ENCODE data around the gene SHROOM2. TPM values are rescaled to one million over a fixed set of nuclear protein-coding genes. Genes with fewer than 3 reads are reported as not detected.

The SHROOM2 gene
- total RNA-seq, 1 donor from 2014 or later = 5.4 TPM

- DNase-seq (ENCODE audit: low read depth in 2 of 2) = no peak
These were observed 76.7 kb downstream of the SHROOM2 start for GRCh38 chrX:9862953-9863352.

GRCh38 chrX:9864011-9864410, 77.8 kb downstream of the SHROOM2 start:
- DNase-seq (ENCODE audit: low read depth in 2 of 2) = no peak

GRCh38 chrX:9865804-9866472, 79.7 kb downstream of the SHROOM2 start:
- peak in 1 of 2 donors; percentile 74 for DNase-seq (ENCODE audit: low read depth in 2 of 2)

GRCh38 chrX:9866633-9867032, 80.4 kb downstream of the SHROOM2 start:
- peak in 1 of 2 donors; percentile 17 for DNase-seq (ENCODE audit: low read depth in 2 of 2)

- DNase-seq (ENCODE audit: low read depth in 2 of 2) = no peak
These were observed 81.0 kb downstream of the SHROOM2 start for GRCh38 chrX:9867226-9867625.

GRCh38 chrX:9867753-9868152, 81.5 kb downstream of the SHROOM2 start:
- peak in 1 of 2 donors; percentile 14 for DNase-seq (ENCODE audit: low read depth in 2 of 2)

- no peak for DNase-seq (ENCODE audit: low read depth in 2 of 2)
These were observed 85.6 kb downstream of the SHROOM2 start for GRCh38 chrX:9871701-9872268.

GRCh38 chrX:9873360-9873759, 87.1 kb downstream of the SHROOM2 start:
- no peak for DNase-seq (ENCODE audit: low read depth in 2 of 2)

GRCh38 chrX:9873952-9874351, 87.7 kb downstream of the SHROOM2 start:
- DNase-seq (ENCODE audit: low read depth in 2 of 2) = peak; percentile 42 to 50

GRCh38 chrX:9874483-9874882, 88.3 kb downstream of the SHROOM2 start:
- no peak for DNase-seq (ENCODE audit: low read depth in 2 of 2)

- DNase-seq (ENCODE audit: low read depth in 2 of 2) = no peak
These were observed 89.6 kb downstream of the SHROOM2 start for GRCh38 chrX:9875801-9876200.

- no peak for DNase-seq (ENCODE audit: low read depth in 2 of 2)
These were observed 90.0 kb downstream of the SHROOM2 start for GRCh38 chrX:9876201-9876600.

GRCh38 chrX:9878146-9878820, 92.1 kb downstream of the SHROOM2 start:
- DNase-seq (ENCODE audit: low read depth in 2 of 2) = no peak

- DNase-seq (ENCODE audit: low read depth in 2 of 2) = no peak
These were observed 94.0 kb downstream of the SHROOM2 start for GRCh38 chrX:9880237-9880636.

GRCh38 chrX:9880870-9881269, 94.6 kb downstream of the SHROOM2 start:
- no peak for DNase-seq (ENCODE audit: low read depth in 2 of 2)

- DNase-seq (ENCODE audit: low read depth in 2 of 2) = peak; percentile 14 to 68
These were observed 96.6 kb downstream of the SHROOM2 start for GRCh38 chrX:9882669-9883446.

- DNase-seq (ENCODE audit: low read depth in 2 of 2) = no peak
These were observed 98.0 kb downstream of the SHROOM2 start for GRCh38 chrX:9884031-9884779.

GRCh38 chrX:9885150-9885549, 98.9 kb downstream of the SHROOM2 start:
- peak; percentile 69 to 74 for DNase-seq (ENCODE audit: low read depth in 2 of 2)

- DNase-seq (ENCODE audit: low read depth in 2 of 2) = no peak
These were observed 101.5 kb downstream of the SHROOM2 start for GRCh38 chrX:9887659-9888297.

- no peak for DNase-seq (ENCODE audit: low read depth in 2 of 2)
These were observed 102.8 kb downstream of the SHROOM2 start for GRCh38 chrX:9888953-9889470.

- DNase-seq (ENCODE audit: low read depth in 2 of 2) = no peak
These were observed 104.5 kb downstream of the SHROOM2 start for GRCh38 chrX:9890681-9891091.

Data from lung microvascular endothelial cell (primary cell).